Gastroesophageal sphincter (tissue), 4 donors: ENCODE measurements around the gene C1orf185. TPM values are rescaled to one million over a fixed set of nuclear protein-coding genes. Genes with fewer than 3 reads are reported as not detected.

Experiments
- ATAC-seq: fragments of 150-250 bp; one replicate; pipeline ENCODE4 v1.9.1; 2016; ENCODE audit warnings: mild to moderate bottlenecking, moderate library complexity
- H3K27ac ChIP-seq, 4 donors: fragments of 200-600 bp; sonication (generic) in 3 of 4; 1 replicate in 3 of 4; 2 replicates in 1 of 4; pipeline ENCODE4 v1.5.1; 2016 to 2019
- H3K27me3 ChIP-seq: fragments of 200-600 bp; sonication (generic); one replicate; pipeline ENCODE4 v1.5.1; 2019
- H3K36me3 ChIP-seq, 2 donors: fragments of 200-600 bp; sonication (generic); one replicate each; pipeline ENCODE4 v1.5.1; 2019; ENCODE audit warnings: control low read depth in 1 of 2
- H3K4me1 ChIP-seq, 3 donors: fragments of 200-600 bp; sonication (generic); 1 replicate in 2 of 3; 2 replicates in 1 of 3; pipeline ENCODE4 v1.5.1; 2016 to 2019; ENCODE audit warnings: control low read depth in 2 of 3
- H3K4me3 ChIP-seq, 2 donors: fragments of 200-600 bp; sonication (generic); one replicate each; pipeline ENCODE4 v1.5.1; 2019; ENCODE audit warnings: mild to moderate bottlenecking in 1 of 2, moderate library complexity in 1 of 2
- H3K9me3 ChIP-seq, 3 donors: fragments of 200-600 bp; sonication (generic); one replicate each; pipeline ENCODE4 v1.5.1; 2017 to 2019; ENCODE audit warnings: control low read depth in 2 of 3
- EP300 ChIP-seq: sonication (generic); formaldehyde crosslinking; IDR thresholded peaks from one replicate; pipeline ENCODE4 v1.6.1; 2017; ENCODE audit warnings: antibody characterized with exemption, mild to moderate bottlenecking
- POLR2A ChIP-seq, 2 donors: fragments of 450-650 bp; IDR thresholded peaks; one replicate each; pipeline ENCODE4 v1.6.1; 2017; ENCODE audit warnings: antibody characterized with exemption in 2 of 2, mild to moderate bottlenecking in 2 of 2, moderate library complexity in 1 of 2
- POLR2AphosphoS5 ChIP-seq: sonication (generic); formaldehyde crosslinking; IDR thresholded peaks from one replicate; pipeline ENCODE4 v1.6.1; 2017; ENCODE audit warnings: antibody characterized with exemption
- WGBS, 2 donors: methylation state at CpG; one replicate each; pipeline ENCODE4 v1.1.5; 2018; ENCODE audit warnings: low coverage in 1 of 2; 5-methylcytosine and 5-hydroxymethylcytosine counted together
- total RNA-seq, 4 donors: library from RNA; depleted of rRNA; stranded (reverse); fragments of >200 nt; gene quantifications; one replicate each; pipeline ENCODE4 v1.1.0, GENCODE V29; 2016
- TF ChIP-seq, protein P1 (sequence below), 4 experiments: fragments of 200-600 bp in 2 of 4; fragments of 450-650 bp in 2 of 4; sonication (generic) in 1 of 4; IDR thresholded peaks; one replicate each; pipeline ENCODE4 v1.5.1; 2017 to 2019; ENCODE audit warnings: antibody characterized with exemption in 4 of 4, mild to moderate bottlenecking in 2 of 4, moderate library complexity in 2 of 4

The C1orf185 gene
- not detected for total RNA-seq

DNA sequence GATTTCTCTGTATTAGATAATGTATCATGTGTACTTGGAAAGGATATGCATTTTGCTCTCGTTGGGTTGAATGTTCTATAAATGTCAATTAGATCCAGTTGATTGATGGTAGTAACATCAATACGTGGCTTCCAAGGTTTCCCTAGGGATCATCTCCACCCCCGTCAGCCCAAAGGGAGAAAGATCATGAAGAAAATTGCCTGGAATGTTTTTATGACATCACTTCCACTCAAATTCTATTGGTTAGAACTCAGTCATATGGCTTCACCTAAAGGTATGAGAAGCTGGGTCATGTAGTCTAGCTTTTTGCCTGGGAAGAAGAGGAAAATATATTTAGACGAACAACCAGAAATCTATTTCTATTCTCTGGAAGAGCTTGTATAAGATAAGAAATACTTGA is at the start of gene C1orf185:
TSS of gene C1orf185 (plus strand) at position 253 of the 400 bp plus-strand sequence. CDS start at position 259, 6 bp downstream.
- H3K4me3 ChIP-seq = no peak within 1 kb of the TSS
- TF ChIP-seq POLR2AphosphoS5 = no peak
- no peak for TF ChIP-seq POLR2A (IDR thresholded peaks at IDR 0.05)
- TF ChIP-seq EP300 = no peak
- TF ChIP-seq, protein P1, sequence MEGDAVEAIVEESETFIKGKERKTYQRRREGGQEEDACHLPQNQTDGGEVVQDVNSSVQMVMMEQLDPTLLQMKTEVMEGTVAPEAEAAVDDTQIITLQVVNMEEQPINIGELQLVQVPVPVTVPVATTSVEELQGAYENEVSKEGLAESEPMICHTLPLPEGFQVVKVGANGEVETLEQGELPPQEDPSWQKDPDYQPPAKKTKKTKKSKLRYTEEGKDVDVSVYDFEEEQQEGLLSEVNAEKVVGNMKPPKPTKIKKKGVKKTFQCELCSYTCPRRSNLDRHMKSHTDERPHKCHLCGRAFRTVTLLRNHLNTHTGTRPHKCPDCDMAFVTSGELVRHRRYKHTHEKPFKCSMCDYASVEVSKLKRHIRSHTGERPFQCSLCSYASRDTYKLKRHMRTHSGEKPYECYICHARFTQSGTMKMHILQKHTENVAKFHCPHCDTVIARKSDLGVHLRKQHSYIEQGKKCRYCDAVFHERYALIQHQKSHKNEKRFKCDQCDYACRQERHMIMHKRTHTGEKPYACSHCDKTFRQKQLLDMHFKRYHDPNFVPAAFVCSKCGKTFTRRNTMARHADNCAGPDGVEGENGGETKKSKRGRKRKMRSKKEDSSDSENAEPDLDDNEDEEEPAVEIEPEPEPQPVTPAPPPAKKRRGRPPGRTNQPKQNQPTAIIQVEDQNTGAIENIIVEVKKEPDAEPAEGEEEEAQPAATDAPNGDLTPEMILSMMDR (IDR thresholded peaks at IDR 0.05) = no peak
- H3K36me3 ChIP-seq = no peaks in the 10 kb centered on the region
- H3K9me3 ChIP-seq = no peaks in the 10 kb centered on the region
- no peak for ATAC-seq
- no peaks in the 10 kb centered on the region for H3K27me3 ChIP-seq
- H3K27ac ChIP-seq = no peak within 1 kb of the TSS
- no peaks in the 10 kb centered on the region for H3K4me1 ChIP-seq
- WGBS, 2 donors = 48 to 52% methylated on average over 4 of the region's 4 CpGs

DNA sequence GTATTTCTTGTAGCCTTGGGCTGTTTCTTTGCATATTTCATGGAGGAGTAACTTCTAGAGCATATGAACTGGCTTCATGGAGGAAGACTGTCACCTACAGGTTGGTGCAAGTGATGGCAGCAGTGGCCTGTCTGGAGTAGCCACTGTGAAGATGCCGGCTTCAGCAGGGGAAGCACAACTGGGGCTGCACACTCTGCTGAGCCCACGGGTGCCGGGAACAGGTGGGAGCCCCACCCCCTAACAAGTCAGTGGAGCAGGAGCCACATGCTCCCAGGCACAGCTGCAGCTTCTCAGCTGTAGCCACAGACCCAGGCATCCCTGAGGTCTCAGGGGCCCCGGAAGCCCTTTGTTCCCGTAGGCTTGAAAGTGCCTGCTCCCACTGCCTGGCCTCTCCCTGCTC is 43.2 kb upstream of the C1orf185 start:
- Histone ChIP-seq H3K9me3 (peaks cover 0 to 30% (median 0%) of the 10 kb centered on the region in 3 donors), H3K27ac (no peak overlapping the region), H3K4me1 (no peaks in the 10 kb centered on the region), H3K4me3 (no peak overlapping the region), H3K36me3 (no peaks in the 10 kb centered on the region), H3K27me3 (no peaks in the 10 kb centered on the region)
- WGBS, 2 donors = no CpG with 5 or more reads among the region's 5 CpGs
- ATAC-seq = no peak
- TF ChIP-seq POLR2A (IDR thresholded peaks at IDR 0.05) = no peak
- TF ChIP-seq POLR2AphosphoS5 = no peak
- TF ChIP-seq, protein P1 (IDR thresholded peaks at IDR 0.05) = no peak
- no peak for TF ChIP-seq EP300

DNA sequence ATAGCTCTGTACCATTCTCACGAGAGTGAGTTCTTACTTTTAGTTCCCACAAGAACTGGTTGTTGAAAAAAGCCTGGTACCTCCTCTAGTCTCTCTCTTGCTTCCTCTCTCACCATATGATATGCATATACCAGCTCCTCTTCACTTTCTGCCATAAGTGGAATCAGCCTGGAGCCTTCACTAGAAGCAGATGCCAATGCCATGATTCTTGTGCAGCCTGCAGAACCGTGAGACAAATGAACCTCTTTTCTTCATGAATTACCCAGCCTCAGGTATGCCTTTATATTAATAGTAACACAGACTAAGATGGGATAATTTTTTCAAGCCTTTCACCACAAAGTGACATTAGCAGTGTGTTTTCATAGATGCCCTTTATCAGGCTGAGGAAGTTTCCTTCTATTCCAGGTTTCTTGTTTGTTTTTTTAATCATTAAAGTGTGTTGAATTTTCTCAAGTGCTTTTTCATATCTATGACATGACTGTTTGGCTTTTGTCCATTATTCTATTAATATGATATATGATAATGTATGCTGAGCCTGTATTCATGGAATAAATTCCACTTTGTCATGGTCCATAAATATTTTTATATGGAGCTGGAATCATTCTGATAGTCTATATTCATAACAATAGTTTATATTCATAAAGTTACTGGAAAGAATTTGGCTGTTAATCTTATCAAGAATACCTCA is 40.7 kb upstream of the C1orf185 start:
- 60 to 90% methylated on average over 2 of the region's 2 CpGs for WGBS, 2 donors
- H3K4me1 ChIP-seq = no peaks in the 10 kb centered on the region
- H3K4me3 ChIP-seq = no peak overlapping the region
- H3K27me3 ChIP-seq = no peaks in the 10 kb centered on the region
- TF ChIP-seq, protein P1 (IDR thresholded peaks at IDR 0.05) = no peak
- TF ChIP-seq POLR2A (IDR thresholded peaks at IDR 0.05) = no peak
- TF ChIP-seq EP300 = no peak
- TF ChIP-seq POLR2AphosphoS5 = no peak
- no peak overlapping the region for H3K27ac ChIP-seq
- H3K9me3 ChIP-seq = peaks cover 0 to 29% (median 0%) of the 10 kb centered on the region in 3 donors
- H3K36me3 ChIP-seq = no peaks in the 10 kb centered on the region
- no peak for ATAC-seq

DNA sequence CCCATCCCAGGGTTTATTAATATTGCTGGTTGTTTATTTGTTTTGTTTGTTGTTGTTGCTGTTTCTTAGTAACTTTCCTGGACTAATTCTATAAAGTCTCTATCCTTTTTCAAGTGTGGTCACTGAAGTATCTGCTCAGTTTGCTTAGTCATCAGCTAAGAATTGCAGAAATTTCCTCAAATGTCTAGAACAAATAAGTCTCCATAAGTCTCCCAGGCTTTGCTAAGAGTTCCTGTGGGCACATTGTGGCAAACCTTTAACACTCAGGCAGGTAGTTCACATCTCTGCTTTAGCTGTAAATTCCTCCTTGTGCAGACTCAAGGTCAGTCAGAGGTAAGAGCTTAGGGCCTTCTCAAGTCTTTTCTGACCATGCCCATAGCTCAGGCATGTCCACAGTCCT is 38.9 kb upstream of the C1orf185 start:
- Histone ChIP-seq H3K27me3 (no peaks in the 10 kb centered on the region), H3K4me1 (no peaks in the 10 kb centered on the region), H3K9me3 (peaks cover 0 to 11% (median 0%) of the 10 kb centered on the region in 3 donors), H3K4me3 (no peak overlapping the region), H3K27ac (no peak overlapping the region), H3K36me3 (no peaks in the 10 kb centered on the region)
- TF ChIP-seq, protein P1 (IDR thresholded peaks at IDR 0.05) = no peak
- TF ChIP-seq POLR2A (IDR thresholded peaks at IDR 0.05) (no peak), POLR2AphosphoS5 (no peak), EP300 (no peak)
- no peak for ATAC-seq

DNA sequence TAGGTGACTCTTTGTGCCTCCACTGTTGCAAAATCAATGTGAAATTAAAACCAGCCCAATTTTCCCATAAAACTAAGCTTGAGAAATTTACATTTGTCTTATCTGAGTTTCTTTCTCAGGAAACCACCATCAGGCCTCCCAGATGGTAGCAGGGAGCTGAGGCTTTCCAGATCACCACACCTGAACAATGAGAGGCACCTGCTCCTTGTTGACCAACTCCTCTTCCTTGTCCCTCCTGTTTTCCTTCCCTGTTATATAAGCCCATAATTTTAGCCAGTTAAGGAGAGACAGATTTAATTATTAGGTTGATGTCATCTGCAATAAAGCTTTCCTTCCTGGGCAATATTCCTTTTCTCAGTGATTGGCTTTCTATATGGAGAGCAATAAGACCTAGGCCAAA is 32.0 kb upstream of the C1orf185 start:
- no peak overlapping the region for H3K27ac ChIP-seq
- no peaks in the 10 kb centered on the region for H3K9me3 ChIP-seq
- no peak for ATAC-seq
- H3K36me3 ChIP-seq = no peaks in the 10 kb centered on the region
- TF ChIP-seq POLR2AphosphoS5 (no peak), EP300 (no peak), POLR2A (IDR thresholded peaks at IDR 0.05) (no peak)
- TF ChIP-seq, protein P1 (IDR thresholded peaks at IDR 0.05) = no peak
- no peaks in the 10 kb centered on the region for H3K27me3 ChIP-seq
- H3K4me1 ChIP-seq = no peaks in the 10 kb centered on the region
- H3K4me3 ChIP-seq = no peak overlapping the region
